B cell (primary cell): ENCODE measurements around the gene DKC1. TPM values are rescaled to one million over a fixed set of nuclear protein-coding genes. Genes with fewer than 3 reads are reported as not detected.

Experiments
- ATAC-seq: fragments of 200-7000 bp; cut with Tn5 transposase; one replicate; pipeline ENCODE4 v1.10.0; 2021; ENCODE audit warnings: low read depth, mild to moderate bottlenecking, moderate number of reproducible peaks, moderate library complexity
- CTCF ChIA-PET: fragments of 350-600 bp; sonication (Branson Sonifier 250); formaldehyde crosslinking; loops from one replicate; lab custom pipeline; 2021; ENCODE audit warnings: antibody characterized with exemption, inconsistent platforms; lab: Charles Lee
- POLR2A ChIA-PET: fragments of 350-600 bp; sonication (Branson Sonifier 250); formaldehyde crosslinking; loops from one replicate; lab custom pipeline; 2021; ENCODE audit warnings: antibody characterized with exemption; lab: Charles Lee
- DNase-seq: peaks from one replicate; pipeline ENCODE4 v3.0.0; 2013
- H2AFZ ChIP-seq: 2 replicates; pipeline ENCODE4 v1.6.1; 2012; ENCODE audit warnings: mild to moderate bottlenecking, low read depth, low read length; ENCODE audit not compliant: insufficient read depth, poor library complexity, severe bottlenecking
- H3K27ac ChIP-seq, 2 donors: 1 replicate in 1 of 2; 2 replicates in 1 of 2; pipeline ENCODE4 v1.5.1; 2012 to 2013; ENCODE audit warnings: low read length in 2 of 2, mild to moderate bottlenecking in 2 of 2, moderate library complexity in 1 of 2
- H3K27me3 ChIP-seq, 4 experiments: fragments of 200-600 bp in 1 of 4; sonication (generic) in 1 of 4; replicated peaks in 1 of 4; 1 replicate in 2 of 4; 2 replicates in 2 of 4; pipeline versions ENCODE4 v1.6.1 to v1.7.0; 2013 to 2016; ENCODE audit warnings: low read length in 3 of 4, mild to moderate bottlenecking in 2 of 4, mixed read lengths in 1 of 4, moderate library complexity in 1 of 4; ENCODE audit not compliant: insufficient read depth in 4 of 4, control insufficient read depth in 3 of 4; ENCODE audit errors: control extremely low read depth in 1 of 4
- H3K36me3 ChIP-seq, 2 experiments: replicated peaks in 1 of 2; 1 replicate in 1 of 2; 2 replicates in 1 of 2; pipeline versions ENCODE4 v1.6.1 to v1.7.1; 2013; ENCODE audit warnings: low read length in 1 of 2; ENCODE audit not compliant: insufficient read depth in 2 of 2, control insufficient read depth in 1 of 2; ENCODE audit errors: control extremely low read depth in 1 of 2, extremely low read depth in 1 of 2
- H3K4me1 ChIP-seq, 2 donors: fragments of 200-600 bp in 1 of 2; sonication (generic) in 1 of 2; 1 replicate in 1 of 2; 2 replicates in 1 of 2; pipeline versions ENCODE4 v1.5.1 to v1.6.1; 2013 to 2017; ENCODE audit warnings: low read length in 2 of 2; ENCODE audit not compliant: control insufficient read depth in 2 of 2, insufficient read depth in 2 of 2
- H3K4me2 ChIP-seq: replicated peaks from 2 replicates; pipeline ENCODE3; 2012; ENCODE audit warnings: mild to moderate bottlenecking, low read depth, low read length; ENCODE audit not compliant: poor library complexity, severe bottlenecking
- H3K4me3 ChIP-seq, 5 experiments: fragments of 200-600 bp in 1 of 5; sonication (generic) in 1 of 5; 1 replicate in 3 of 5; 2 replicates in 2 of 5; pipeline versions ENCODE4 v1.5.1 to v1.7.0; 2011 to 2016; ENCODE audit warnings: low read length in 4 of 5, mild to moderate bottlenecking in 4 of 5, low read depth in 2 of 5, control low read depth in 1 of 5, moderate library complexity in 1 of 5; ENCODE audit not compliant: insufficient read depth in 1 of 5; ENCODE audit errors: control extremely low read depth in 1 of 5, extremely low read depth in 1 of 5
- H3K79me2 ChIP-seq: fragments of 200-600 bp; sonication (generic); one replicate; pipeline ENCODE4 v1.6.0; 2016; ENCODE audit warnings: low read length; ENCODE audit not compliant: control insufficient read depth, insufficient read depth
- H3K9ac ChIP-seq: fragments of 200-600 bp; sonication (generic); 2 replicates; pipeline ENCODE4 v1.6.1; 2017; ENCODE audit warnings: mild to moderate bottlenecking, low read length, moderate library complexity
- H3K9me3 ChIP-seq, 3 donors: one replicate each; pipeline versions ENCODE4 v1.6.1 to v1.7.1; 2013; ENCODE audit warnings: low read length in 2 of 3; ENCODE audit not compliant: control insufficient read depth in 2 of 3, insufficient read depth in 1 of 3; ENCODE audit errors: control extremely low read depth in 1 of 3
- H4K20me1 ChIP-seq: 2 replicates; pipeline ENCODE4 v1.6.0; 2012; ENCODE audit warnings: mild to moderate bottlenecking, low read length; ENCODE audit not compliant: insufficient read depth, control insufficient read depth, poor library complexity, severe bottlenecking
- H3K27ac Mint-ChIP-seq: one replicate; pipeline ENCODE4 v1.8.0; 2021; ENCODE audit warnings: mixed read lengths
- H3K27me3 Mint-ChIP-seq: one replicate; pipeline ENCODE4 v1.8.0; 2021; ENCODE audit warnings: mixed read lengths
- H3K4me1 Mint-ChIP-seq: one replicate; pipeline ENCODE4 v1.8.0; 2021; ENCODE audit warnings: mixed read lengths
- H3K4me3 Mint-ChIP-seq: one replicate; pipeline ENCODE4 v1.8.0; 2021; ENCODE audit warnings: mixed read lengths
- H3K9me3 Mint-ChIP-seq: one replicate; pipeline ENCODE4 v1.8.0; 2022; ENCODE audit warnings: mixed read lengths; ENCODE audit not compliant: insufficient read depth
- EZH2 ChIP-seq: IDR thresholded peaks from 2 replicates; pipeline ENCODE4 v1.6.1; 2012; ENCODE audit warnings: borderline replicate concordance, low read depth, mild to moderate bottlenecking, moderate library complexity, low read length; ENCODE audit not compliant: insufficient read depth, poor library complexity, severe bottlenecking
- WGBS: methylation state at CpG from one replicate; pipeline ENCODE4 v1.1.5; 2013; ENCODE audit warnings: missing lambda C conversion rate; ENCODE audit not compliant: insufficient coverage; 5-methylcytosine and 5-hydroxymethylcytosine counted together
- intact Hi-C: fragments of 100-400 bp; cut with micrococcal nuclease; formaldehyde crosslinking; loops from one replicate; pipeline ENCODE4 v1.10.0; 2022
- polyA plus RNA-seq: library from polyadenylated mRNA; depleted of rRNA; stranded (reverse); fragments of >200 nt; gene quantifications from 2 replicates; pipeline ENCODE4 v1.2.3, GENCODE V29; 2012
- total RNA-seq, 2 donors: library from RNA; stranded (reverse); fragments of 120-200 nt in 1 of 2; gene quantifications; 1 replicate in 1 of 2; 2 replicates in 1 of 2; pipeline versions ENCODE4 v1.2.3 to v1.2.4, GENCODE V29; 2013 to 2022
- TF ChIP-seq, protein P1 (sequence below): fragments of 200-600 bp; IDR thresholded peaks from one replicate; pipeline ENCODE4 v1.8.0; 2022; ENCODE audit warnings: antibody characterized with exemption, mild to moderate bottlenecking

DKC1 gene
- total and polyA plus RNA-seq, 2 donors (not counting 1 experiment from before 2014, with no cell fraction given), result 18.8 to 73.5 TPM

DNA sequence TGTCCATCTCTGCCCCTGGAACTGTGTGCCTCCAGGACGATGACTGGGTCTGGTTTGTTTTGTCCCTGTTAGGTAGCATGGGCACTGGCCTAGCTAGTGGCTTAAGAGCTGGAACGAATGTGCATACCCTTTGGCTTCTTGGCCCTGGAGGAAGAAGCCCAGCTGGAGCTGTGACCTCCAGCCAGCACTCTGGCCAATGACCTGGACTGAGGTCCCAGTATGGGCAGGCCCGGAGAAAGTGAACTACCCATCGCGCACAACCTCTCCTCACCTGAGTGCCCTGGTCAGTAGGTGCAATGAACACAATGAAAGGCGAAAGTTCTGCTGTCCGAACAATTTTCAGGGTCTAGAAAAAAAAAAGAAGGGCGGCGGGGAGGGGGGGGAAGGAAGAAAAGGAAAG, 18.3 kb downstream of the DKC1 start:
- H2AFZ ChIP-seq, result no peak overlapping the region
- H3K9ac ChIP-seq, result no peak overlapping the region
- no peaks in the 10 kb centered on the region for H4K20me1 ChIP-seq
- DNase-seq (no peak), ATAC-seq (no peak)
- no peak overlapping the region for H3K4me3 ChIP-seq
- intact Hi-C loops, result no loop called here
- no peaks in the 10 kb centered on the region for H3K79me2 ChIP-seq
- ChIA-PET POLR2A (no interaction called here), CTCF (no interaction called here)
- Mint-ChIP-seq H3K9me3 (no peaks in the 10 kb centered on the region), H3K4me3 (no peak overlapping the region), H3K27me3 (no peaks in the 10 kb centered on the region), H3K27ac (no peak overlapping the region), H3K4me1 (peaks cover 13% of the 10 kb centered on the region)
- peaks cover 0 to 5% of the 10 kb centered on the region in 2 donors for H3K4me1 ChIP-seq
- H3K27me3 ChIP-seq, result no peaks in the 10 kb centered on the region
- peaks cover 0 to 18% of the 10 kb centered on the region in 2 experiments for H3K36me3 ChIP-seq
- H3K27ac ChIP-seq, result no peak overlapping the region
- no CpG with 5 or more reads among the region's 9 CpGs for WGBS
- TF ChIP-seq, protein P1, sequence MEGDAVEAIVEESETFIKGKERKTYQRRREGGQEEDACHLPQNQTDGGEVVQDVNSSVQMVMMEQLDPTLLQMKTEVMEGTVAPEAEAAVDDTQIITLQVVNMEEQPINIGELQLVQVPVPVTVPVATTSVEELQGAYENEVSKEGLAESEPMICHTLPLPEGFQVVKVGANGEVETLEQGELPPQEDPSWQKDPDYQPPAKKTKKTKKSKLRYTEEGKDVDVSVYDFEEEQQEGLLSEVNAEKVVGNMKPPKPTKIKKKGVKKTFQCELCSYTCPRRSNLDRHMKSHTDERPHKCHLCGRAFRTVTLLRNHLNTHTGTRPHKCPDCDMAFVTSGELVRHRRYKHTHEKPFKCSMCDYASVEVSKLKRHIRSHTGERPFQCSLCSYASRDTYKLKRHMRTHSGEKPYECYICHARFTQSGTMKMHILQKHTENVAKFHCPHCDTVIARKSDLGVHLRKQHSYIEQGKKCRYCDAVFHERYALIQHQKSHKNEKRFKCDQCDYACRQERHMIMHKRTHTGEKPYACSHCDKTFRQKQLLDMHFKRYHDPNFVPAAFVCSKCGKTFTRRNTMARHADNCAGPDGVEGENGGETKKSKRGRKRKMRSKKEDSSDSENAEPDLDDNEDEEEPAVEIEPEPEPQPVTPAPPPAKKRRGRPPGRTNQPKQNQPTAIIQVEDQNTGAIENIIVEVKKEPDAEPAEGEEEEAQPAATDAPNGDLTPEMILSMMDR, result no peak
- no peak for TF ChIP-seq EZH2
- H3K4me2 ChIP-seq, result no peak overlapping the region
- H3K9me3 ChIP-seq, result no peaks in the 10 kb centered on the region

DNA sequence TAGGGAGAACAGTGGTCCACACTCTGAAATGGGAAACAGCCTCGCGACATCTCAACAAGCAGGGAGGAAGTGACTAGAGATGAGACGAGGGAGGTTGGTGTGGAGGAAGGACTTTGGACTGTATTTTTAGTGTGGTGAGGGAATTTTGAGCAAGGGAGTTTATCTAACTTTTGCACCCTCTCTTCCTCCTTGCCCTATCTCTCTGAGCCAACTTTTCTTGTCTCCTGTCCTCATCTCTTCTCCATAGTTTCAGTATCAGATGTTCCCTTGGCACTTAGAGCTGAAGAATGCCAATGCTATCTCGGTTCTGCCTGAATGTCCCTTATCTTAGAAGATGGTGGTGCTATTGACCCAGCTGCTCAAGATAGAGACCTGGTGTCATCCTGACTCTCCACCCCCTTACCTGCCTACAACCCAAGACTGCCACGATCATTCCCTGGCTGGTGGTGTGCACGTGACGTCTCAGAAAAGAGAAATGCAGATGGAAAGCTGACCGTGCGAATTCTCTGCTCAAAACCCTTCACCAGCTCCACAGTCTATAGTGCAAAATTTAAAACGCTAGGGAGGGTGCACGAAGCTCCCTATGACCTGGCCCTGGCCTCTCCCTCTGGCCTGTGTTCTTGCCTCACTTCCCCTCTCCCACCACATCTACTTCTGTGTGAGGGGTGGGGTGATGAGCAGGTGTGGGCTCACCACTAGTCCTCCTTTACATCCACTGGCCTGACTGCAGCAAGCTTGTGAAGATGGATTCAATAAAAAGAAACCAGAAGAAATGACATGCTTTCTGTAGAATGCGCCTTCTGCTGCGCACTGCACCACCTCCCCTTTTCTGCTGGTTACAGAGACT, 21.7 kb downstream of the DKC1 start:
- Histone ChIP-seq H3K27me3 (no peaks in the 10 kb centered on the region), H3K27ac (no peak overlapping the region), H3K4me3 (peak overlapping the region in 2 of 5 experiments; percentile 12 to 19), H3K79me2 (no peaks in the 10 kb centered on the region), H4K20me1 (no peaks in the 10 kb centered on the region), H3K9me3 (no peaks in the 10 kb centered on the region), H2AFZ (peak overlapping the region; percentile 48), H3K4me1 (peaks cover 0 to 5% of the 10 kb centered on the region in 2 donors), H3K36me3 (no peaks in the 10 kb centered on the region), H3K9ac (peak overlapping the region; percentile 7), H3K4me2 (peak overlapping the region; percentile 41)
- Mint-ChIP-seq H3K9me3 (no peaks in the 10 kb centered on the region), H3K4me1 (peaks cover 13% of the 10 kb centered on the region), H3K27ac (peak overlapping the region; percentile 3), H3K4me3 (peak overlapping the region; percentile 79), H3K27me3 (no peaks in the 10 kb centered on the region)
- no peak for ATAC-seq
- WGBS, result no CpG with 5 or more reads among the region's 13 CpGs
- ChIA-PET CTCF (interaction anchor here (0.6 kb wide), 1 partner anchor 234 kb away, joined by 5 read pairs; no protein-coding TSS in a partner anchor), POLR2A (no interaction called here)
- intact Hi-C loops, result no loop called here
- DNase-seq, result no peak
- no peak for TF ChIP-seq EZH2
- TF ChIP-seq, protein P1, result no peak
